HEK293 (cell line): Measurements from ENCODE around the gene EFEMP1.

Experiments used
- CTCF ChIA-PET: fragments of 350-600 bp; formaldehyde crosslinking; extraction: SDS; loops from one replicate; lab custom pipeline; 2021; ENCODE audit warnings: antibody characterized with exemption; lab: Yijun Ruan, JAX
- POLR2A ChIA-PET: fragments of 300-600 bp; formaldehyde crosslinking; extraction: SDS; loops from one replicate; lab custom pipeline; 2020; ENCODE audit warnings: antibody characterized with exemption, inconsistent platforms; lab: Yijun Ruan, JAX
- H3K27ac ChIP-seq: fragments of 200-500 bp; sonication (Bioruptor generic); 2 replicates; pipeline ENCODE4 v1.5.1; 2014; ENCODE audit warnings: low read depth, low read length, control low read depth, inconsistent platforms; ENCODE audit errors: extremely low read depth
- H3K36me3 ChIP-seq, 2 experiments: fragments of 200-500 bp in 1 of 2; sonication (Bioruptor generic) in 1 of 2; 1 replicate in 1 of 2; 2 replicates in 1 of 2; pipeline ENCODE4 v1.5.1; 2014 to 2017; ENCODE audit warnings: inconsistent platforms in 2 of 2, low read length in 2 of 2; ENCODE audit not compliant: control insufficient read depth in 2 of 2, insufficient read depth in 1 of 2
- H3K4me1 ChIP-seq: fragments of 200-500 bp; sonication (Bioruptor generic); 2 replicates; pipeline ENCODE4 v1.5.1; 2014; ENCODE audit warnings: mild to moderate bottlenecking, low read length, inconsistent platforms; ENCODE audit not compliant: control insufficient read depth, insufficient read depth
- H3K4me3 ChIP-seq: 2 replicates; pipeline ENCODE4 v1.5.1; 2011; ENCODE audit warnings: low read depth, mild to moderate bottlenecking, control low read depth, low read length, moderate library complexity
- H3K9me3 ChIP-seq: fragments of 200-500 bp; sonication (Bioruptor generic); 2 replicates; pipeline ENCODE4 v1.5.1; 2014; ENCODE audit warnings: low read depth, low read length, inconsistent platforms; ENCODE audit not compliant: control insufficient read depth, insufficient read depth
- BCL11B ChIP-seq: fragments of 450-650 bp; formaldehyde crosslinking; IDR thresholded peaks from 2 replicates; pipeline ENCODE4 v1.5.1; 2016; ENCODE audit warnings: low read depth, missing biosample characterization, missing genetic modification characterization
- SETDB1 ChIP-seq: IDR thresholded peaks from one replicate; pipeline ENCODE4 v1.6.1; 2017; ENCODE audit warnings: mild to moderate bottlenecking, low read length, moderate library complexity, mixed read lengths; ENCODE audit not compliant: insufficient read length
- YY2 ChIP-seq: fragments of 450-650 bp; formaldehyde crosslinking; IDR thresholded peaks from 2 replicates; pipeline ENCODE4 v1.5.1; 2016; ENCODE audit warnings: missing biosample characterization, missing genetic modification characterization
- ZBTB20 ChIP-seq: fragments of 450-650 bp; formaldehyde crosslinking; IDR thresholded peaks from 2 replicates; pipeline ENCODE4 v1.5.1; 2016; ENCODE audit warnings: missing biosample characterization, missing genetic modification characterization
- ZBTB48 ChIP-seq: fragments of 450-650 bp; formaldehyde crosslinking; IDR thresholded peaks from 2 replicates; pipeline ENCODE4 v1.5.1; 2016; ENCODE audit warnings: missing biosample characterization, missing genetic modification characterization
- ZIC2 ChIP-seq: fragments of 450-650 bp; formaldehyde crosslinking; IDR thresholded peaks from 2 replicates; pipeline ENCODE4 v1.5.1; 2016; ENCODE audit warnings: missing biosample characterization, missing genetic modification characterization
- ZNF221 ChIP-seq: fragments of 450-650 bp; formaldehyde crosslinking; IDR thresholded peaks from 2 replicates; pipeline ENCODE4 v1.5.1; 2017; ENCODE audit warnings: missing biosample characterization, missing genetic modification characterization, borderline replicate concordance
- ZNF311 ChIP-seq: fragments of 450-650 bp; formaldehyde crosslinking; IDR thresholded peaks from 2 replicates; pipeline ENCODE4 v1.5.1; 2017; ENCODE audit warnings: missing biosample characterization, missing genetic modification characterization, borderline replicate concordance
- ZNF341 ChIP-seq: fragments of 450-650 bp; formaldehyde crosslinking; IDR thresholded peaks from 2 replicates; pipeline ENCODE4; 2016; ENCODE audit warnings: low read depth, missing biosample characterization, missing genetic modification characterization
- ZNF449 ChIP-seq: fragments of 450-650 bp; formaldehyde crosslinking; IDR thresholded peaks from 2 replicates; pipeline ENCODE4 v1.5.1; 2017; ENCODE audit warnings: missing biosample characterization, mild to moderate bottlenecking, missing genetic modification characterization, moderate library complexity
- ZNF530 ChIP-seq: fragments of 450-650 bp; formaldehyde crosslinking; IDR thresholded peaks from 2 replicates; pipeline ENCODE4 v1.5.1; 2016; ENCODE audit warnings: low read depth, missing biosample characterization, missing genetic modification characterization
- ZNF600 ChIP-seq: fragments of 450-650 bp; formaldehyde crosslinking; IDR thresholded peaks from 2 replicates; pipeline ENCODE4 v1.5.1; 2016; ENCODE audit warnings: missing biosample characterization, missing genetic modification characterization
- ZNF830 ChIP-seq: fragments of 450-650 bp; IDR thresholded peaks from 2 replicates; pipeline ENCODE4 v1.5.0; 2018; ENCODE audit warnings: missing biosample characterization, missing genetic modification characterization, low read depth, mild to moderate bottlenecking, moderate library complexity
- ZSCAN16 ChIP-seq: fragments of 450-650 bp; formaldehyde crosslinking; IDR thresholded peaks from 2 replicates; pipeline ENCODE4 v1.5.1; 2016; ENCODE audit warnings: missing biosample characterization, missing genetic modification characterization
- TF ChIP-seq, protein P1 (sequence below): fragments of 450-650 bp; formaldehyde crosslinking; IDR thresholded peaks from 2 replicates; pipeline ENCODE4 v1.5.1; 2016; ENCODE audit warnings: missing biosample characterization, missing genetic modification characterization
- TF ChIP-seq, protein P2 (sequence below): fragments of 450-650 bp; formaldehyde crosslinking; IDR thresholded peaks from 2 replicates; pipeline ENCODE4; 2016; ENCODE audit warnings: missing biosample characterization, missing genetic modification characterization
- TF ChIP-seq, protein P3 (sequence below): fragments of 450-650 bp; formaldehyde crosslinking; IDR thresholded peaks from 2 replicates; pipeline ENCODE4 v1.5.1; 2016; ENCODE audit warnings: missing biosample characterization, missing genetic modification characterization
- TF ChIP-seq, protein P4 (sequence below): IDR thresholded peaks from 2 replicates; pipeline ENCODE4 v1.6.1; 2011; ENCODE audit warnings: mild to moderate bottlenecking, low read depth, low read length, borderline replicate concordance

Gene EFEMP1

DNA sequence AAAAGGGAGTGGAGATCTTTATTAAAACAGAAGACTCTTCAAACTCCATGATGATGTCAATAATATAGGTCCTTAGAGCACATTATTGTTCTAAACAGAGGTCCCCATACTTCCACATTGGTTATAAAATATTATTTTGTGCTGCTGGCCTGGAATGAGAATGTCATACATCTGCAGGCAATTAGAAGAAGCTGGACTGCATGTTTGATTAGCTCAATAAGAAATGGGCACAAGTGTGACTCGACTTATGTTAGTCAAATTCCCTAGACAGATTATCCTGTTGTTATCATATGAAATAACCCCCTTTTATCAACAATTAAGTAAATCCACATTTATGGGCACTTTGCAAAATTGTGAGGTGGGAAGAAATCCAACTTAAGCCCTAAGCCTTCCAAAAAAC lies 8.8 kb downstream of the EFEMP1 start:
- H3K27ac ChIP-seq = no peak overlapping the region
- H3K4me3 ChIP-seq = no peak overlapping the region
- TF ChIP-seq, protein P1, sequence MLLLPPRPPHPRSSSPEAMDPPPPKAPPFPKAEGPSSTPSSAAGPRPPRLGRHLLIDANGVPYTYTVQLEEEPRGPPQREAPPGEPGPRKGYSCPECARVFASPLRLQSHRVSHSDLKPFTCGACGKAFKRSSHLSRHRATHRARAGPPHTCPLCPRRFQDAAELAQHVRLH (tag by site-specific recombination) = no peak
- TF ChIP-seq ZBTB20 (tag by site-specific recombination) (no peak), ZIC2 (no peak), ZNF449 (tag by site-specific recombination) (no peak), ZBTB48 (no peak), YY2 (tag by site-specific recombination) (no peak), SETDB1 (no peak), BCL11B (tag by site-specific recombination) (no peak)
- TF ChIP-seq, protein P2, sequence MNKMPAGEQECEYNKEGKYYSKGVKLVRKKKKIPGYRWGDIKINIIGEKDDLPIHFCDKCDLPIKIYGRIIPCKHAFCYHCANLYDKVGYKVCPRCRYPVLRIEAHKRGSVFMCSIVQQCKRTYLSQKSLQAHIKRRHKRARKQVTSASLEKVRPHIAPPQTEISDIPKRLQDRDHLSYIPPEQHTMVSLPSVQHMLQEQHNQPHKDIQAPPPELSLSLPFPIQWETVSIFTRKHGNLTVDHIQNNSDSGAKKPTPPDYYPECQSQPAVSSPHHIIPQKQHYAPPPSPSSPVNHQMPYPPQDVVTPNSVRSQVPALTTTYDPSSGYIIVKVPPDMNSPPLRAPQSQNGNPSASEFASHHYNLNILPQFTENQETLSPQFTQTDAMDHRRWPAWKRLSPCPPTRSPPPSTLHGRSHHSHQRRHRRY (tag by site-specific recombination) = no peak
- TF ChIP-seq, protein P3, sequence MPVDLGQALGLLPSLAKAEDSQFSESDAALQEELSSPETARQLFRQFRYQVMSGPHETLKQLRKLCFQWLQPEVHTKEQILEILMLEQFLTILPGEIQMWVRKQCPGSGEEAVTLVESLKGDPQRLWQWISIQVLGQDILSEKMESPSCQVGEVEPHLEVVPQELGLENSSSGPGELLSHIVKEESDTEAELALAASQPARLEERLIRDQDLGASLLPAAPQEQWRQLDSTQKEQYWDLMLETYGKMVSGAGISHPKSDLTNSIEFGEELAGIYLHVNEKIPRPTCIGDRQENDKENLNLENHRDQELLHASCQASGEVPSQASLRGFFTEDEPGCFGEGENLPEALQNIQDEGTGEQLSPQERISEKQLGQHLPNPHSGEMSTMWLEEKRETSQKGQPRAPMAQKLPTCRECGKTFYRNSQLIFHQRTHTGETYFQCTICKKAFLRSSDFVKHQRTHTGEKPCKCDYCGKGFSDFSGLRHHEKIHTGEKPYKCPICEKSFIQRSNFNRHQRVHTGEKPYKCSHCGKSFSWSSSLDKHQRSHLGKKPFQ (tag by site-specific recombination) = no peak
- ChIA-PET CTCF (no interaction called here), POLR2A (no interaction called here)
- no peaks in the 10 kb centered on the region for H3K9me3 ChIP-seq
- no peaks in the 10 kb centered on the region for H3K4me1 ChIP-seq
- no peaks in the 10 kb centered on the region for H3K36me3 ChIP-seq

GRCh38 chr2:55912926-55913325 lies 10.7 kb downstream of the EFEMP1 start:
- ChIA-PET CTCF (interaction anchor here (1.0 to 1.5 kb wide), 2 partner anchors 8 to 10 kb away, joined by 3 read pairs; no protein-coding TSS in a partner anchor), POLR2A (no interaction called here)
- H3K9me3 ChIP-seq = no peaks in the 10 kb centered on the region
- no peak overlapping the region for H3K4me3 ChIP-seq
- H3K36me3 ChIP-seq = no peaks in the 10 kb centered on the region
- no peak overlapping the region for H3K27ac ChIP-seq
- H3K4me1 ChIP-seq = no peaks in the 10 kb centered on the region
- TF ChIP-seq ZNF600 (tag by site-specific recombination) (no peak), ZSCAN16 (tag by site-specific recombination) (no peak), ZNF449 (tag by site-specific recombination) (no peak), ZNF830 (tag by site-specific recombination) (no peak), ZNF221 (tag by site-specific recombination) (no peak), ZNF530 (tag by site-specific recombination) (no peak), ZNF311 (no peak), ZNF341 (no peak)
- TF ChIP-seq, protein P4, sequence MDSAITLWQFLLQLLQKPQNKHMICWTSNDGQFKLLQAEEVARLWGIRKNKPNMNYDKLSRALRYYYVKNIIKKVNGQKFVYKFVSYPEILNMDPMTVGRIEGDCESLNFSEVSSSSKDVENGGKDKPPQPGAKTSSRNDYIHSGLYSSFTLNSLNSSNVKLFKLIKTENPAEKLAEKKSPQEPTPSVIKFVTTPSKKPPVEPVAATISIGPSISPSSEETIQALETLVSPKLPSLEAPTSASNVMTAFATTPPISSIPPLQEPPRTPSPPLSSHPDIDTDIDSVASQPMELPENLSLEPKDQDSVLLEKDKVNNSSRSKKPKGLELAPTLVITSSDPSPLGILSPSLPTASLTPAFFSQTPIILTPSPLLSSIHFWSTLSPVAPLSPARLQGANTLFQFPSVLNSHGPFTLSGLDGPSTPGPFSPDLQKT = no peak
- TF ChIP-seq, all 188 proteins: peak for 0
